Measurements from ENCODE around the gene SLC22A1.
"Not testable (repeated sequence)": the region's sequence is repeated elsewhere in the genome, so short reads cannot be mapped to it uniquely, and the experiment has no call there.

SLC22A1 gene

GRCh38 chr6:160139420-160139851 lies 17.8 kb downstream of the SLC22A1 start:
- no peak for DNase-seq

GRCh38 chr6:160140493-160140892 lies 18.9 kb downstream of the SLC22A1 start:
- DNase-seq, result not testable (repeated sequence)

- DNase-seq, result no peak
Observed at GRCh38 chr6:160141001-160141726, 19.5 kb downstream of the SLC22A1 start.

- DNase-seq, result no peak
Observed at GRCh38 chr6:160142115-160142715, 20.6 kb downstream of the SLC22A1 start.

GRCh38 chr6:160146454-160147145 lies 25.0 kb downstream of the SLC22A1 start:
- DNase-seq, result no peak

GRCh38 chr6:160147146-160147536 lies 25.5 kb downstream of the SLC22A1 start:
- DNase-seq, result no peak

GRCh38 chr6:160154471-160154870 lies 32.9 kb downstream of the SLC22A1 start:
- no peak for DNase-seq

GRCh38 chr6:160156842-160157241 lies 35.2 kb downstream of the SLC22A1 start:
- no peak for DNase-seq

- peak; percentile 3 for DNase-seq
Observed at GRCh38 chr6:160160450-160160849, 38.8 kb downstream of the SLC22A1 start.

- no peak for DNase-seq
Observed at GRCh38 chr6:160160929-160161646, 39.5 kb downstream of the SLC22A1 start.

- no peak for DNase-seq
Observed at GRCh38 chr6:160161647-160161986, 40.0 kb downstream of the SLC22A1 start.

GRCh38 chr6:160162030-160162566 lies 40.5 kb downstream of the SLC22A1 start:
- no peak for DNase-seq

- no peak for DNase-seq
Observed at GRCh38 chr6:160163425-160163824, 41.8 kb downstream of the SLC22A1 start.

GRCh38 chr6:160163912-160164311 lies 42.3 kb downstream of the SLC22A1 start:
- no peak for DNase-seq

- DNase-seq, result not testable (repeated sequence)
Observed at GRCh38 chr6:160165928-160166327, 44.3 kb downstream of the SLC22A1 start.

GRCh38 chr6:160167604-160168399 lies 46.2 kb downstream of the SLC22A1 start:
- DNase-seq, result no peak

GRCh38 chr6:160170018-160170680 lies 48.5 kb downstream of the SLC22A1 start:
- DNase-seq, result no peak

- DNase-seq, result no peak
Observed at GRCh38 chr6:160172704-160173103, 51.1 kb downstream of the SLC22A1 start.

GRCh38 chr6:160173806-160174527 lies 52.4 kb downstream of the SLC22A1 start:
- no peak for DNase-seq

GRCh38 chr6:160174681-160175080 lies 53.1 kb downstream of the SLC22A1 start:
- DNase-seq, result no peak

- no peak for DNase-seq
Observed at GRCh38 chr6:160177220-160177619, 55.6 kb downstream of the SLC22A1 start.
